Uterus (tissue), 4 donors: ENCODE data around the gene MCM5. TPM values are rescaled to one million over a fixed set of nuclear protein-coding genes. Genes with fewer than 3 reads are reported as not detected.
A peak's percentile ranks its signal among the peaks of the same experiment; 100 is the strongest.

Experiments used
- DNase-seq, 2 donors: peaks; one replicate each; pipeline ENCODE4 v3.0.0-alpha.2; 2019 to 2020
- H3K27ac ChIP-seq, 2 donors: fragments of 200-600 bp; sonication (generic); 1 replicate in 1 of 2; 2 replicates in 1 of 2; pipeline ENCODE4 v1.5.1; 2016 to 2018
- H3K27me3 ChIP-seq, 2 donors: fragments of 200-600 bp; sonication (generic); one replicate each; pipeline ENCODE4 v1.5.1; 2018 to 2019; ENCODE audit warnings: control low read depth in 1 of 2
- H3K36me3 ChIP-seq, 2 donors: fragments of 200-600 bp; sonication (generic); one replicate each; pipeline ENCODE4 v1.5.1; 2019; ENCODE audit warnings: control low read depth in 1 of 2
- H3K4me1 ChIP-seq, 2 donors: fragments of 200-600 bp; sonication (generic); one replicate each; pipeline ENCODE4 v1.5.1; 2018 to 2019; ENCODE audit warnings: control low read depth in 1 of 2
- H3K4me3 ChIP-seq, 2 donors: fragments of 200-600 bp; sonication (generic); 1 replicate in 1 of 2; 2 replicates in 1 of 2; pipeline ENCODE4 v1.5.1; 2018 to 2019; ENCODE audit warnings: mild to moderate bottlenecking in 1 of 2
- H3K9me3 ChIP-seq, 2 donors: fragments of 200-600 bp; sonication (generic); one replicate each; pipeline ENCODE4 v1.5.1; 2019; ENCODE audit warnings: control low read depth in 1 of 2
- POLR2A ChIP-seq, 2 donors: fragments of 450-650 bp; IDR thresholded peaks; one replicate each; pipeline ENCODE4 v1.6.1; 2016; ENCODE audit warnings: antibody characterized with exemption in 2 of 2, mild to moderate bottlenecking in 1 of 2, moderate library complexity in 1 of 2
- intact Hi-C: fragments of 100-400 bp; cut with DNase I; formaldehyde crosslinking; loops from one replicate; pipeline ENCODE4 v1.15.1; 2023; ENCODE audit warnings: low total_unique reads
- total RNA-seq, 4 donors: library from RNA; depleted of rRNA in 3 of 4; stranded (reverse); fragments of >200 nt in 3 of 4; gene quantifications; one replicate each; pipeline versions ENCODE4 v1.1.0 to v1.2.4, GENCODE V29; 2014 to 2023
- TF ChIP-seq, protein P1 (sequence below), 4 experiments: fragments of 200-600 bp in 2 of 4; fragments of 450-650 bp in 2 of 4; sonication (generic) in 2 of 4; IDR thresholded peaks; one replicate each; pipeline ENCODE4 v1.5.1; 2016 to 2019; ENCODE audit warnings: antibody characterized with exemption in 4 of 4, mild to moderate bottlenecking in 2 of 4, moderate library complexity in 1 of 4
- donor health status: DM: yes; HTN: yes; CAD: no.

MCM5 gene
- 10 to 100 TPM; 15.9 to 60.6 (median 40.3) TPM for total RNA-seq

DNA sequence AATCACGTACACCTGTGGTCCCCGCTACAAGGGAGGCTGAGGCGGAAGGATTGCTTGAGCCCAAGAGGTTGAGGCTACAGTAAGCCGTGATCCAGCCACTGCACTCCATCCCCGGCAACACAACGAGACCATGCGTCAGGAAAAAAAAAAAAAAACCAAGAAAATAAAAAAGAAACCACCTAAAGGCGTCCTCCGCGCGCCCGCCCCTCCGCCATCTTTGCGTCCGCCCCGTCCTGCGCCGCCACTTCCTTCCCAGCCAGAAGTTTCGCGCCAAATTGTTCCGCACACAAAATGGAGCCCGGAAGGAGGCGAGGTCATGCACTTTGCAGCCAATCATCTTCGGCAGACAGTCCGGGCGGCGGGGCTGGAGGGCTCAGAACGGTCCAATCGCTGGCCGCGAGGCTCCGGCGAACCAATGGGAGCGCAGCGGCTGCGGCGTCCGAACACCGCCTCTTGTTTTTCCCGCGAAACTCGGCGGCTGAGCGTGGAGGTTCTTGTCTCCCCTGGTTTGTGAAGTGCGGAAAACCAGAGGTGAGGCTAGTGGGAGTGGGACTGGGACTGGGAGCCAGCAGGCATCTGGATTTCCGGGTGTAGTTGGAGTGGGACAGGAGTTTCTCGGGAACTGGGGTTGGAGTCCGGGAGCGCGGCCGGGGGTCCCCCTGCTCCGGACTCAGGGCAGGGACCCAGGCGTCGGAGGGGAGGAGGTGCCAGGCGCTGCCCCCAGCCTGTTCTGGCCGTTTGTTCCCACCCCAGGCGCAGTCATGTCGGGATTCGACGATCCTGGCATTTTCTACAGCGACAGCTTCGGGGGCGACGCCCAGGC is at the start of gene MCM5:
Gene MCM5, plus strand, starts transcription at position 463 of the 823 bp plus-strand sequence. Its CDS starts 299 bp downstream, at position 762.
- peak within 1 kb of the TSS; percentile 70 to 74 for H3K27ac ChIP-seq
- intact Hi-C loops: no loop called here

DNA sequence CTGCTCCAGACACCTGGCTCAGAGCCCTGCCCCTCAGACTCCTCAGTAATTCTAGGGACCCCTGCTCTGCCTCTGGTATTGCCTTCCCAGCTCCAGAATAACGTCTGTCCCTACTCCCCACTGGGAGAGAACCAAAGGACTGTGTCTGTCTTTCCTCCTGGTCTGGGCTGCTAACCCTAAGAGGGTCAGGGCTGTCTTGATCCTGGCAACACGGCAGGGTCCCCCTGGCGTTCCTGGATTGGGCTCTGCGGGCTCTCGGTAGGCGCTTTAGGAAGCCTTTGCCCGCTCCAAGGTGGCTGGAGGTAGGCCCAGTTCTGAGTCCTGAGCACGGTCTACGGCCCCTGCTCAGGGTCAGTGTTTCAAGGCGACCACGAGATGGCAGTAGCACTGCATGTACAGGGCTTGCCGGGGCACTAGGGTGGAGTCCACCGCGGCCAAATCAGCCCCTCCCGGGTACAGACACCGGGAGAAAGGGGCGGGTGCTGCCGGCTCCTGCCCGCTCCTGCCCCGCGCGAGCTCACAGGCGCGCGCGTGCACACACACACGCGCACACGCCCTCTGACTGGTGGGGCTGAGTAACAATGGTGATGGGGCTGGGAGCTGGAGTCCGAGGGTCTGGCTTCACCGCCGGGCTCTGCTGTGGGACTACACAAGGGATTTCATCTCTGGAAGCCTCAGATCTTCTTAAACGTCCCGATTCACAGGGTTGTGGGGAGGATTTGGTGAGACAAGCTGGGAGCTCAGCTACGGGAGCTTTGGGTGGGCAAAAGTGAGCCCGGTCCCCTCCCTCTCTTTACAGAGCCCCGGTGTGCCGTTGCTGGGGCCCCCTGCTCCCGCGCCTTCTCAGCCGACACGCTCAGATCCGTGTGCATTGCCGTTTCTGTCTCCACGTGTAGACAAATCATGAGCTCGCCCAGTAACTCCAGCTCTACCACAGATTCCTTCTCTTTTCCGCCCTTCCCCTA is 49.1 kb upstream of the MCM5 start:
- peak; percentile 93 to 94 for DNase-seq
- TF ChIP-seq POLR2A (IDR thresholded peaks at IDR 0.05): peak in 1 of 2 donors; percentile 39
- TF ChIP-seq, protein P1, sequence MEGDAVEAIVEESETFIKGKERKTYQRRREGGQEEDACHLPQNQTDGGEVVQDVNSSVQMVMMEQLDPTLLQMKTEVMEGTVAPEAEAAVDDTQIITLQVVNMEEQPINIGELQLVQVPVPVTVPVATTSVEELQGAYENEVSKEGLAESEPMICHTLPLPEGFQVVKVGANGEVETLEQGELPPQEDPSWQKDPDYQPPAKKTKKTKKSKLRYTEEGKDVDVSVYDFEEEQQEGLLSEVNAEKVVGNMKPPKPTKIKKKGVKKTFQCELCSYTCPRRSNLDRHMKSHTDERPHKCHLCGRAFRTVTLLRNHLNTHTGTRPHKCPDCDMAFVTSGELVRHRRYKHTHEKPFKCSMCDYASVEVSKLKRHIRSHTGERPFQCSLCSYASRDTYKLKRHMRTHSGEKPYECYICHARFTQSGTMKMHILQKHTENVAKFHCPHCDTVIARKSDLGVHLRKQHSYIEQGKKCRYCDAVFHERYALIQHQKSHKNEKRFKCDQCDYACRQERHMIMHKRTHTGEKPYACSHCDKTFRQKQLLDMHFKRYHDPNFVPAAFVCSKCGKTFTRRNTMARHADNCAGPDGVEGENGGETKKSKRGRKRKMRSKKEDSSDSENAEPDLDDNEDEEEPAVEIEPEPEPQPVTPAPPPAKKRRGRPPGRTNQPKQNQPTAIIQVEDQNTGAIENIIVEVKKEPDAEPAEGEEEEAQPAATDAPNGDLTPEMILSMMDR (IDR thresholded peaks at IDR 0.05): peak; percentile 92 to 98 (median 96)
- Histone ChIP-seq H3K4me3 (peak overlapping the region; percentile 35 to 41), H3K9me3 (no peaks in the 10 kb centered on the region), H3K27me3 (no peaks in the 10 kb centered on the region), H3K36me3 (no peaks in the 10 kb centered on the region), H3K4me1 (peaks cover 0 to 10% of the 10 kb centered on the region in 2 donors), H3K27ac (peak overlapping the region; percentile 81 to 87)
- intact Hi-C loops: loop anchor here (2.0 kb wide), 1 partner anchor 232 kb away; no protein-coding TSS in a partner anchor

More for the DNA sequence above, at the start of gene MCM5:
- Histone ChIP-seq H3K36me3 (no peaks in the 10 kb centered on the region), H3K9me3 (no peaks in the 10 kb centered on the region), H3K27me3 (no peaks in the 10 kb centered on the region), H3K4me3 (peak within 1 kb of the TSS; percentile 66 to 86), H3K4me1 (peaks cover 0 to 7% of the 10 kb centered on the region in 2 donors)
- TF ChIP-seq, protein P1 (IDR thresholded peaks at IDR 0.05): no peak
- DNase-seq: peak; percentile 96 to 97

DNA sequence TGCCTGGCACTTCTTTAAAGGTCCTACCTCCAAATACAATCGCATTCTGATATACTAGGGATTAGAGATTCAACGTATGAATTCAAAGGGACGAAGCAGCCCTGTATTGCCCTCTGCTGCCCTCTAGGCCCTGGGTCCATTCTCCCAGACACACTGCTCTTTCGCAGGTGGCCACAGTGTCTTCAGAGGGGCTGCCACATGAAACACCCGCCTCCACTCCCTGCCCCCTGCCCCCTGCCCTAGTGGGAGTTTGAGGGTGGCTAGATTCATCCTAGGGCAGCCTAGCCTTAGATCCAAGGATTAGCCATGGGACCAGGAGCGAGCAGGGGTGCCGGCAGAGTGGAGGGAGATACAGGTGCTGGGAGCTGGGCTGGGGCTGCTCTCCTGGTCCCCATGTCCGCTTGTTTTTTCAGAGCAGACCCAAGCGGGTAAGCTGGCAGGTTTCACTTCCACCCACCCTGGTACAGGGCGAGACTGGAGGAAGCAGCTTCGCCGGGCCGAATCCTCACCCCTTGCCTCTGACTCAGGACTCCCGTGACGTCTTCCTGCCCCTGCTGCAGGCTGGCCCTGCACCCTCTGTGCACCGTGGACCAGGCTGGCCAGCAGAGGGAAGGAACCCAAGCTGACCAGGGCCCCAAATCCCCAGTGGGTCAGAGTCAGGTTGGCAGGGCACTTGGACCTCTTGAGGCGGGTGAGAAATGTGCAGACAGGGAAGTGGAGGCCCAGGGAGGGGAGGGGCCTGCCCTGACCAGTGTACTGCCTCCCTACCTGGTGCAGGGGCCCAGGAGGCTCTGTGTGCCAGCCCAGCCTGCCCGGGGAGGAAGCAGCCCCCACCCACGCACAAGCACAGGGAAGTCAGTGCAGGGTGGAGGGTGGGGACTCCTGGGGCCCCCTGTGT is 47.5 kb upstream of the MCM5 start:
- H3K9me3 ChIP-seq: no peaks in the 10 kb centered on the region
- no peak for TF ChIP-seq POLR2A (IDR thresholded peaks at IDR 0.05)
- TF ChIP-seq, protein P1 (IDR thresholded peaks at IDR 0.05): peak in 1 of 4 experiments; percentile 10
- no peaks in the 10 kb centered on the region for H3K36me3 ChIP-seq
- no peaks in the 10 kb centered on the region for H3K27me3 ChIP-seq
- H3K27ac ChIP-seq: peak overlapping the region; percentile 81 to 87
- intact Hi-C loops: no loop called here
- DNase-seq: peak; percentile 55 to 59
- no peak overlapping the region for H3K4me3 ChIP-seq
- H3K4me1 ChIP-seq: peaks cover 0 to 10% of the 10 kb centered on the region in 2 donors

DNA sequence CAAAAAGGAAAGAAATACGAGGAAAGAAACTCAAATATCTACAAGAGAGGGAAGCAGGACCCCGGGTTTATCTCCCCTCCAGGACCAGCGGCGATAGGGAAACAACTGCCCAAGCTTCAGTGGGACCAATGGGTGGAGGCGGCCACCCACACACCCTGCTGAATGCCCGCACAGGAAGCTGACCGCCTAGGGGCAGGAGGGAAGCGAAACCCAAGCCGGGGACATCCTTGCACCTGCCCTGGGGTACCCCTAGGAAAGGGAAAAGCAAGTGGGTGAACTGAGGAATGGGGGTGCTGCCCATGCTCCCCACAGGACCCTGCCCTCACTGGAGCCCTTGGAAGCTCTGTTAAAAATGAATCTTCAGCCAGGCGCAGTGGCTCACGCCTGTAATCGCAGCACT is 46.6 kb upstream of the MCM5 start:
- intact Hi-C loops: no loop called here
- H3K9me3 ChIP-seq: no peaks in the 10 kb centered on the region
- H3K36me3 ChIP-seq: no peaks in the 10 kb centered on the region
- no peak overlapping the region for H3K27ac ChIP-seq
- DNase-seq: no peak
- TF ChIP-seq POLR2A (IDR thresholded peaks at IDR 0.05): no peak
- TF ChIP-seq, protein P1 (IDR thresholded peaks at IDR 0.05): no peak
- peaks cover 0 to 10% of the 10 kb centered on the region in 2 donors for H3K4me1 ChIP-seq
- no peak overlapping the region for H3K4me3 ChIP-seq
- H3K27me3 ChIP-seq: no peaks in the 10 kb centered on the region
